ENCODE results near the gene CORO2A. TPM values are rescaled to one million over a fixed set of nuclear protein-coding genes. Genes with fewer than 3 reads are reported as not detected.

The CORO2A gene
- total RNA-seq, 1 donor from 2014 or later, result 2.4 TPM

DNA sequence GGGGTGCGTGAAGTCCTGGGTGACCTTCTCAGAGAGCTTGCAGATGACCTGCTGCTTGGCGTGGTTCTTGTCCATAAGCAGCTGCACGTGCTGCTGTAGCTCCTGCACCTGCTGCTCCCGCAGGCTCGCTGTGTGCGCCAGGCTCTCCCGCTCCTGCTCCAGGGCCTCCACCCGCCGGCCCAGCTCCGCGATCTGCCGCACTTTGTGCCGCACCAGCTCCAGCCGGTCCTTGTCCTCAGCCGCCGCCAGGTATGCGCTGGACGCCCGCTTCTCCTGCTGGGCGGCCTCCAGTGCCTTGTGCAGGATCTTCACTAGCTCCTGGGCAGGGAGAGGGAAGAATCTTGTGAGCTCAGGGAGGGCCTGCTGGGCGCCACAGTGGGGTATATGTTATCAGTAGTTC, 28.5 kb upstream of the CORO2A start:
- Histone ChIP-seq H4K20me1 (ENCODE audit: low read depth) (no peaks in the 10 kb centered on the region), H3K4me1 (peaks cover 7% of the 10 kb centered on the region), H3K9me3 (ENCODE audit: low read depth) (no peaks in the 10 kb centered on the region), H3K27ac (no peak overlapping the region), H2AFZ (replicated peaks) (no peak overlapping the region), H3K27me3 (no peaks in the 10 kb centered on the region), H3K79me2 (ENCODE audit: low read depth) (no peaks in the 10 kb centered on the region), H3K4me2 (no peak overlapping the region), H3K36me3 (no peaks in the 10 kb centered on the region), H3K9ac (no peak overlapping the region), H3K4me3 (no peak overlapping the region), H3F3A (ENCODE audit: low read depth) (peaks cover 6% of the 10 kb centered on the region)
- Mint-ChIP-seq H3K27ac (no peak overlapping the region), H3K9me3 (no peaks in the 10 kb centered on the region), H3K4me1 (peaks cover 29% of the 10 kb centered on the region), H3K36me3 (no peaks in the 10 kb centered on the region), H3K27me3 (ENCODE audit: insufficient read depth, low read depth) (peaks cover 2% of the 10 kb centered on the region), H3K4me3 (no peak overlapping the region)
- no peak for DNase-seq (ENCODE audit: low spot score)
- TF ChIP-seq, protein P1, sequence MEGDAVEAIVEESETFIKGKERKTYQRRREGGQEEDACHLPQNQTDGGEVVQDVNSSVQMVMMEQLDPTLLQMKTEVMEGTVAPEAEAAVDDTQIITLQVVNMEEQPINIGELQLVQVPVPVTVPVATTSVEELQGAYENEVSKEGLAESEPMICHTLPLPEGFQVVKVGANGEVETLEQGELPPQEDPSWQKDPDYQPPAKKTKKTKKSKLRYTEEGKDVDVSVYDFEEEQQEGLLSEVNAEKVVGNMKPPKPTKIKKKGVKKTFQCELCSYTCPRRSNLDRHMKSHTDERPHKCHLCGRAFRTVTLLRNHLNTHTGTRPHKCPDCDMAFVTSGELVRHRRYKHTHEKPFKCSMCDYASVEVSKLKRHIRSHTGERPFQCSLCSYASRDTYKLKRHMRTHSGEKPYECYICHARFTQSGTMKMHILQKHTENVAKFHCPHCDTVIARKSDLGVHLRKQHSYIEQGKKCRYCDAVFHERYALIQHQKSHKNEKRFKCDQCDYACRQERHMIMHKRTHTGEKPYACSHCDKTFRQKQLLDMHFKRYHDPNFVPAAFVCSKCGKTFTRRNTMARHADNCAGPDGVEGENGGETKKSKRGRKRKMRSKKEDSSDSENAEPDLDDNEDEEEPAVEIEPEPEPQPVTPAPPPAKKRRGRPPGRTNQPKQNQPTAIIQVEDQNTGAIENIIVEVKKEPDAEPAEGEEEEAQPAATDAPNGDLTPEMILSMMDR (IDR thresholded peaks at IDR 0.05), result no peak
- no peak for TF ChIP-seq EZH2 (IDR thresholded peaks at IDR 0.05)
- no peak for TF ChIP-seq EZH2phosphoT487 (IDR thresholded peaks at IDR 0.05)

DNA sequence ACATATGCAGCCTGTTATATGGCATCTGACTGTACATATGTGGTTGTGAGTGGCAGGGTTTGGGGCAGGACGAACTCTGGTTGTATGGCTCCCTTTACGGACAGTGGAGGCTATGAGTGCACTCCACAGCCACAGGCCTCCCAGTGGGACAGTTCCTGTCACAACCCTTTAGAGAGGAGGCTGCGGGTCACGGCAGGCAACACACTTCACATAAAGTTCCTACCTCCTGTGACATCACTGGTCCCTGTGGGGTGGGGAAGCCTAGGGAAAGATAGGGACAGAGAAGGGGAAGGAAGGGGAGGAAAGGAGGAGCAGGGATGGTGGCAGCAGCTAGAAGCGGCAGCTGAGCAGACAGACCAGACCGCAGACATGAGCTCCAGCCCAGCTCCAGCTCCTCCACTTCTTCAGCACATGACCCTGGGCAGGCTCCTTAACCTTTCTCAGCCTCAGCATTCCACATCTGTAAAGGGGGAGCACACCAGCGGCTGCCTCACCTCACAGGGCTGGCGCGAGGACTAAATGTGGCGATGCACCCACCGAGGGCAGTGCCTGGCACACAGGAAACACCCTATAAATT, 27.4 kb upstream of the CORO2A start:
- Histone ChIP-seq H3K36me3 (no peaks in the 10 kb centered on the region), H3K4me1 (peaks cover 7% of the 10 kb centered on the region), H3K4me3 (no peak overlapping the region), H3K27ac (no peak overlapping the region), H3K79me2 (ENCODE audit: low read depth) (no peaks in the 10 kb centered on the region), H3K27me3 (no peaks in the 10 kb centered on the region), H3F3A (ENCODE audit: low read depth) (peaks cover 6% of the 10 kb centered on the region), H2AFZ (replicated peaks) (no peak overlapping the region), H4K20me1 (ENCODE audit: low read depth) (no peaks in the 10 kb centered on the region), H3K9ac (no peak overlapping the region), H3K4me2 (no peak overlapping the region), H3K9me3 (ENCODE audit: low read depth) (no peaks in the 10 kb centered on the region)
- peaks cover 39% of the 10 kb centered on the region for H3K4me1 Mint-ChIP-seq
- peak overlapping the region; percentile 81 for H3K27ac Mint-ChIP-seq
- no peaks in the 10 kb centered on the region for H3K9me3 Mint-ChIP-seq
- DNase-seq (ENCODE audit: low spot score), result no peak
- no peak overlapping the region for H3K4me3 Mint-ChIP-seq
- peaks cover 6% of the 10 kb centered on the region for H3K27me3 Mint-ChIP-seq (ENCODE audit: insufficient read depth, low read depth)
- no peaks in the 10 kb centered on the region for H3K36me3 Mint-ChIP-seq
- TF ChIP-seq, protein P1 (IDR thresholded peaks at IDR 0.05), result no peak
- TF ChIP-seq EZH2 (IDR thresholded peaks at IDR 0.05), result no peak
- TF ChIP-seq EZH2phosphoT487 (IDR thresholded peaks at IDR 0.05), result no peak

DNA sequence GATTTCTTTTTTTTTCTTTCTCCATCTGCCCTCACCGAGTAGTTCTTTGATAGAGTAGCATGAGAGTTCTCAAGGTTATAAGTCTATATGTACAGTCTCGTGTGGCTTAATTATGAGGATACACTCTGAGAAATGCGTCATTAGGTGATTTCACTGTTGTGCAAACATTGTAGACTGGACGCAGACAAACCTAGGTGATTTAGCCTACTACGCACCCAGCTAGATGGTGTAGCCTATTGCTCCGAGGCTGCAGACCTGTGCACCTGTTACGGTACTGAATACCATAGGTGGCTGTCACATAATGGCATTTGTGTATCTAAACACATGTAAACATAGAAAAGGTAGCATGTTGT, 26.9 kb upstream of the CORO2A start:
- Histone ChIP-seq H3K9me3 (ENCODE audit: low read depth) (no peaks in the 10 kb centered on the region), H4K20me1 (ENCODE audit: low read depth) (no peaks in the 10 kb centered on the region), H3K9ac (no peak overlapping the region), H3K4me3 (no peak overlapping the region), H3K4me1 (peaks cover 7% of the 10 kb centered on the region), H3K27me3 (no peaks in the 10 kb centered on the region), H3K36me3 (no peaks in the 10 kb centered on the region), H3F3A (ENCODE audit: low read depth) (peaks cover 6% of the 10 kb centered on the region), H3K27ac (no peak overlapping the region), H2AFZ (replicated peaks) (no peak overlapping the region), H3K79me2 (ENCODE audit: low read depth) (no peaks in the 10 kb centered on the region), H3K4me2 (peak overlapping the region; percentile 50)
- H3K4me1 Mint-ChIP-seq, result peaks cover 40% of the 10 kb centered on the region
- H3K27me3 Mint-ChIP-seq (ENCODE audit: insufficient read depth, low read depth), result peaks cover 5% of the 10 kb centered on the region
- H3K4me3 Mint-ChIP-seq, result no peak overlapping the region
- H3K27ac Mint-ChIP-seq, result no peak overlapping the region
- H3K9me3 Mint-ChIP-seq, result no peaks in the 10 kb centered on the region
- DNase-seq (ENCODE audit: low spot score), result no peak
- TF ChIP-seq EZH2phosphoT487 (IDR thresholded peaks at IDR 0.05), result no peak
- TF ChIP-seq, protein P1 (IDR thresholded peaks at IDR 0.05), result no peak
- TF ChIP-seq EZH2 (IDR thresholded peaks at IDR 0.05), result no peak
- H3K36me3 Mint-ChIP-seq, result no peaks in the 10 kb centered on the region

Data from neural progenitor cell (in vitro differentiated cells).